Nephron progenitor cell (in vitro differentiated cells): ENCODE data around the gene EID3.
"Not testable (repeated sequence)": the region's sequence is repeated elsewhere in the genome, so short reads cannot be mapped to it uniquely, and the experiment has no call there.

ENCODE experiments used
- DNase-seq: peaks from one replicate; pipeline ENCODE4 v3.0.0; 2021
- H3K27ac Mint-ChIP-seq: 2 replicates; pipeline ENCODE4 v1.8.0; 2021; ENCODE audit warnings: mild to moderate bottlenecking, moderate library complexity, mixed read lengths
- H3K27me3 Mint-ChIP-seq: 2 replicates; pipeline ENCODE4 v1.8.0; 2021; ENCODE audit warnings: mild to moderate bottlenecking, low read depth, mixed read lengths; ENCODE audit not compliant: poor library complexity
- H3K36me3 Mint-ChIP-seq: 2 replicates; pipeline ENCODE4 v1.8.0; 2021; ENCODE audit warnings: low read depth, mixed read lengths
- H3K4me1 Mint-ChIP-seq: 2 replicates; pipeline ENCODE4 v1.8.0; 2021; ENCODE audit warnings: mixed read lengths
- H3K4me3 Mint-ChIP-seq: 2 replicates; pipeline ENCODE4 v1.8.0; 2021; ENCODE audit warnings: mild to moderate bottlenecking, moderate library complexity, mixed read lengths
- H3K9me3 Mint-ChIP-seq: 2 replicates; pipeline ENCODE4 v1.8.0; 2021; ENCODE audit warnings: mild to moderate bottlenecking, moderate library complexity, mixed read lengths
- CTCF ChIP-seq: fragments of 200-600 bp; sonication (generic); IDR thresholded peaks from 2 replicates; pipeline ENCODE4 v1.5.0; 2021; ENCODE audit warnings: antibody characterized with exemption

EID3 gene

GRCh38 chr12:104317538-104318210 is 14.1 kb downstream of the EID3 start:
- H3K27ac Mint-ChIP-seq, result peak overlapping the region; percentile 80
- H3K9me3 Mint-ChIP-seq, result peaks cover 3% of the 10 kb centered on the region
- DNase-seq, result no peak
- no peaks in the 10 kb centered on the region for H3K27me3 Mint-ChIP-seq
- H3K4me3 Mint-ChIP-seq, result no peak overlapping the region
- peaks cover 89% of the 10 kb centered on the region for H3K36me3 Mint-ChIP-seq
- H3K4me1 Mint-ChIP-seq, result no peaks in the 10 kb centered on the region
- TF ChIP-seq CTCF, result no peak

GRCh38 chr12:104319028-104319427 is 15.5 kb downstream of the EID3 start:
- no peak for TF ChIP-seq CTCF
- H3K9me3 Mint-ChIP-seq, result peaks cover 7% of the 10 kb centered on the region
- no peaks in the 10 kb centered on the region for H3K27me3 Mint-ChIP-seq
- DNase-seq, result no peak
- no peaks in the 10 kb centered on the region for H3K4me1 Mint-ChIP-seq
- peak overlapping the region; percentile 36 for H3K27ac Mint-ChIP-seq
- H3K36me3 Mint-ChIP-seq, result peaks cover 81% of the 10 kb centered on the region
- no peak overlapping the region for H3K4me3 Mint-ChIP-seq

DNA sequence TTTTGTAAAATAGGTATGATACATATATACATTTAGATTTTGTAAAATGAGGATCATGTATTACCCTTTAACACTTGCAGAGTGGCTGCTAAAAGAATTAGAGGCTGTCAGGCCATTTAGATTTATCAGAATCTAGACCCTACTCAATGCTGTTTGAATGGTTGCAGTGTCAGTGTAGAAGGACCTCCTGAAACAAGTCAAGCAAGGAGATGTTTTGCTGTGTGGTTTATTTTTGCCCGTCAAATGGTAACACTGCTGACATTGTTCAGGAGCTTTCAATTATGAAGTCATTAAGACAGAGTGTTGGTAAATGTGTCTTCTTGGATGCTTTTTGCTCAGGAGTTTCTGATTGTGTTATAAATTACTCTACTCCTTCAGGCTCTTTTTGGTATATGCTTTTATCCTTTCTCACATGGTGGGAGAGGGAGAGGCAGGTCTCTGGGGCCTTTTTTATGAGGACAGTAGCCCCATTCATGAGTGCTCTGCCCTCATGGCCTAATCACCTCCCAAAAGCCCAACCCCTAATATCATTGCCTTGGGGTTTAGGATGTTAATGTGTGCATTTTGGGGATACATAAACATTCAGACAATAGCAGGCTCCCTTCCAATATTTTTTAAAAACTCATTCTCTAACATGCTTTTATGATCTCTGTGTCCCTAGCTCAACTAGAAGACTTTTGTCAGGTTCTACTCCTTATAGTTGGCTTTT is 16.5 kb downstream of the EID3 start:
- Mint-ChIP-seq H3K27ac (no peak overlapping the region), H3K4me3 (no peak overlapping the region), H3K36me3 (peaks cover 85% of the 10 kb centered on the region), H3K27me3 (no peaks in the 10 kb centered on the region), H3K4me1 (no peaks in the 10 kb centered on the region), H3K9me3 (peaks cover 12% of the 10 kb centered on the region)
- DNase-seq, result no peak
- no peak for TF ChIP-seq CTCF

DNA sequence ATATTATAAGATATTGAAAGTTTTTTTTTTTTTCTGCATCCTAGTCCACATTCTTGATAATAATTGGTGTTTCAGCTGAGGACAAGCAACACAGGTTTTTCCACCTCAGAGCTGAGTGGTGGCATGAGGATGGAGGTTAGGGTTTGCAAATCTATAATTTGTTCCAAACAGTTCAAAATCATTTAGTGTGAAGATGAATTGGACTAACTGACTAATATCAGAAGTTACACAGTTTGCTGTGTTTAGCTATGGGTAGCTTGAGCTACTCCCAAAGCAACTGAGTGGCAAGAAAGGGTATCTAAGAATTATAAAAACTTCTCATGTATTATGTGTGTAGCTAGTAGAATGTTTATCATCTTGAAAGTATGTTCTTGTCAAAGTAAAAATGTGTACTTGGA is 17.1 kb downstream of the EID3 start:
- no peak for TF ChIP-seq CTCF
- H3K9me3 Mint-ChIP-seq, result peaks cover 12% of the 10 kb centered on the region
- DNase-seq, result no peak
- no peaks in the 10 kb centered on the region for H3K27me3 Mint-ChIP-seq
- no peak overlapping the region for H3K27ac Mint-ChIP-seq
- H3K4me3 Mint-ChIP-seq, result no peak overlapping the region
- H3K36me3 Mint-ChIP-seq, result peaks cover 85% of the 10 kb centered on the region
- no peaks in the 10 kb centered on the region for H3K4me1 Mint-ChIP-seq

DNA sequence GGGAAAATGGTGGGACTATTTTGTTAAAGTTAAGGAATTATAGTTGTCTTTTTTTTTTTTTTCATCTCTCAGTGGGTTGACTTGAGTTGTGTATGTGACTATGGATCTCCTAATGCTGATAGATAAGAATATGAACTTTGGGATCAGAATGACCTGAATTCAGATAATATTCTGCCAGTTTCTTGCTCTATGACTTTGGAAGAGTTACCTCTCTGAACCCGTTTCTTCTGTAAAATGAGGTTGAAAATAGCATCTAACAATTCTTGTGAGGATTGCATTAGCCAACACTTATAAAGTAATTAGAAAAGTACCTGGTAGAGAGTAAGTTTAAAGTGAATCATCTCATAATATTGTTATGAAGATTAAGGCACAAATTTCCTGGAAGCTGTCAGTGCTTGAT is 18.4 kb downstream of the EID3 start:
- H3K27ac Mint-ChIP-seq, result peak overlapping the region; percentile 42
- no peak for TF ChIP-seq CTCF
- no peak overlapping the region for H3K4me3 Mint-ChIP-seq

GRCh38 chr12:104322533-104322932 is 19.0 kb downstream of the EID3 start:
- peaks cover 12% of the 10 kb centered on the region for H3K9me3 Mint-ChIP-seq
- not testable (repeated sequence) for H3K4me1 Mint-ChIP-seq, H3K27ac Mint-ChIP-seq, H3K27me3 Mint-ChIP-seq, H3K4me3 Mint-ChIP-seq, DNase-seq
- H3K36me3 Mint-ChIP-seq, result peaks cover 87% of the 10 kb centered on the region

More for the DNA sequence above, 18.4 kb downstream of the EID3 start:
- peaks cover 12% of the 10 kb centered on the region for H3K9me3 Mint-ChIP-seq
- no peaks in the 10 kb centered on the region for H3K4me1 Mint-ChIP-seq
- H3K27me3 Mint-ChIP-seq, result no peaks in the 10 kb centered on the region
- H3K36me3 Mint-ChIP-seq, result peaks cover 83% of the 10 kb centered on the region
- no peak for DNase-seq
